Heart right ventricle (tissue), 16 donors: ENCODE results near the gene TUT1. TPM values are rescaled to one million over a fixed set of nuclear protein-coding genes. Genes with fewer than 3 reads are reported as not detected.

Experiments used
- ATAC-seq, 8 donors: fragments of 200-7000 bp; cut with Tn5 transposase; one replicate each; pipeline ENCODE4 v1.9.1; 2020; ENCODE audit warnings: mild to moderate bottlenecking in 8 of 8, moderate library complexity in 8 of 8, moderate number of reproducible peaks in 1 of 8
- DNase-seq, 2 donors: peaks; one replicate each; pipeline ENCODE4 v3.0.0-alpha.2; 2020
- H3K27ac ChIP-seq, 10 donors: fragments of 200-600 bp; sonication (generic) in 2 of 10; one replicate each; pipeline versions ENCODE4 v1.5.0 to v1.8.0; 2020 to 2022; ENCODE audit warnings: mild to moderate bottlenecking in 3 of 10
- H3K27me3 ChIP-seq, 7 donors: fragments of 200-600 bp; one replicate each; pipeline ENCODE4 v1.8.0; 2021 to 2022; ENCODE audit warnings: mild to moderate bottlenecking in 2 of 7
- H3K36me3 ChIP-seq, 9 donors: fragments of 200-600 bp; sonication (generic) in 1 of 9; one replicate each; pipeline versions ENCODE4 v1.5.0 to v1.8.0; 2020 to 2022; ENCODE audit warnings: mild to moderate bottlenecking in 2 of 9
- H3K4me1 ChIP-seq, 9 donors: fragments of 200-600 bp; sonication (generic) in 1 of 9; one replicate each; pipeline versions ENCODE4 v1.5.0 to v1.8.0; 2020 to 2022; ENCODE audit warnings: mild to moderate bottlenecking in 4 of 9
- H3K4me3 ChIP-seq, 10 donors: fragments of 200-600 bp; sonication (generic) in 2 of 10; one replicate each; pipeline versions ENCODE4 v1.5.0 to v1.8.0; 2020 to 2022; ENCODE audit warnings: mild to moderate bottlenecking in 7 of 10, moderate library complexity in 2 of 10
- H3K9me3 ChIP-seq, 11 donors: fragments of 200-600 bp in 10 of 11; sonication (generic) in 2 of 11; one replicate each; pipeline versions ENCODE4 v1.5.0 to v1.8.0; 2013 to 2022; ENCODE audit warnings: mild to moderate bottlenecking in 2 of 11, control low read depth in 1 of 11, moderate library complexity in 1 of 11
- WGBS, 2 donors: extraction: QIAGEN DNeasy Blood & Tissue Kit; methylation state at CpG; one replicate each; pipeline ENCODE4 v1.1.7; 2013; ENCODE audit warnings: inconsistent platforms in 1 of 2; 5-methylcytosine and 5-hydroxymethylcytosine counted together
- intact Hi-C, 10 donors: fragments of 100-400 bp; cut with DNase I; formaldehyde crosslinking; loops; one replicate each; pipeline versions ENCODE4 v1.11.1 to v1.14.2; 2022
- polyA plus RNA-seq, 2 donors: library from polyadenylated mRNA; stranded (reverse); fragments of 200-250 nt; gene quantifications; one replicate each; pipeline ENCODE4 v1.2.3, GENCODE V29; 2013
- total RNA-seq, 10 donors: library from RNA; stranded (reverse); fragmentation: NEBNext Ultra II Directional in 3 of 10; extraction: Animal tissue kit (Norgen Biotek cat#: 25700) in 3 of 10; gene quantifications; one replicate each; pipeline versions ENCODE4 v1.2.1 to v1.2.4, GENCODE V29; 2021 to 2023
- TF ChIP-seq, protein P1 (sequence below), 9 donors: fragments of 200-600 bp; sonication (generic) in 2 of 9; IDR thresholded peaks; one replicate each; pipeline versions ENCODE4 v1.5.0 to v1.8.0; 2021 to 2022; ENCODE audit warnings: antibody characterized with exemption in 9 of 9, mild to moderate bottlenecking in 5 of 9, moderate library complexity in 1 of 9
- donor health status: Arrhythmogenic right ventricular cardiomyopathy.
- donor health status: ischemic (EF 13 %, LVEDD 7.1; RV severe dilation, severe dysfunction).
- donor health status: healthy with polysubstance abuse.
- donor health status: DM: no; HTN: yes; CAD: no.
- donor health status: DM: no; HTN: no; CAD: no.
- donor health status: ischemic (EF 25% LVEDD 6.9; RV normal size, moderate dysfunction).
- donor health status: ischemic (EF 25% LVEDD 5.7; RV mildly dilated, moderate dysfunction).
- donor health status: healthy.
- donor health status: DM: yes; HTN: yes; CAD: no.
- donor health status: Ischemic cardiomyopathy.
- donor health status: ischemic (EF 35%, LVEDD 5.7; RV mildly dilated, moderate dysfunction).
- donor health status: nonischemic (EF 11% LVEDD 7.7; RV severe dilation, severe dysfunction).
- donor health status: DM: yes; HTN: yes; CAD: no.
- donor health status: PGD.
- donor health status: ischemic (EF 29% LVEDD 5.4; RV normal size, mild dysfunction).
- donor health status: nonischemic (EF 23%, LVEDD 6.1; RV moderate dilation, normal function).

The TUT1 gene
- total and polyA plus RNA-seq, 12 donors = 8.2 to 19.2 (median 12.3) TPM

GRCh38 chr11:62556875-62557631 lies 34.3 kb downstream of the TUT1 start:
- no peak for ATAC-seq
- Histone ChIP-seq H3K36me3 (peaks cover 0 to 47% (median 25%) of the 10 kb centered on the region in 9 donors), H3K27me3 (no peaks in the 10 kb centered on the region), H3K4me3 (peak overlapping the region in 1 of 10 donors; percentile 30), H3K9me3 (no peaks in the 10 kb centered on the region), H3K4me1 (peaks cover 34 to 88% (median 74%) of the 10 kb centered on the region in 9 donors), H3K27ac (peak overlapping the region; percentile 61 to 98 (median 92))
- TF ChIP-seq, protein P1, sequence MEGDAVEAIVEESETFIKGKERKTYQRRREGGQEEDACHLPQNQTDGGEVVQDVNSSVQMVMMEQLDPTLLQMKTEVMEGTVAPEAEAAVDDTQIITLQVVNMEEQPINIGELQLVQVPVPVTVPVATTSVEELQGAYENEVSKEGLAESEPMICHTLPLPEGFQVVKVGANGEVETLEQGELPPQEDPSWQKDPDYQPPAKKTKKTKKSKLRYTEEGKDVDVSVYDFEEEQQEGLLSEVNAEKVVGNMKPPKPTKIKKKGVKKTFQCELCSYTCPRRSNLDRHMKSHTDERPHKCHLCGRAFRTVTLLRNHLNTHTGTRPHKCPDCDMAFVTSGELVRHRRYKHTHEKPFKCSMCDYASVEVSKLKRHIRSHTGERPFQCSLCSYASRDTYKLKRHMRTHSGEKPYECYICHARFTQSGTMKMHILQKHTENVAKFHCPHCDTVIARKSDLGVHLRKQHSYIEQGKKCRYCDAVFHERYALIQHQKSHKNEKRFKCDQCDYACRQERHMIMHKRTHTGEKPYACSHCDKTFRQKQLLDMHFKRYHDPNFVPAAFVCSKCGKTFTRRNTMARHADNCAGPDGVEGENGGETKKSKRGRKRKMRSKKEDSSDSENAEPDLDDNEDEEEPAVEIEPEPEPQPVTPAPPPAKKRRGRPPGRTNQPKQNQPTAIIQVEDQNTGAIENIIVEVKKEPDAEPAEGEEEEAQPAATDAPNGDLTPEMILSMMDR (IDR thresholded peaks at IDR 0.05) = no peak
- no peak for DNase-seq
- intact Hi-C loops = loop anchor here in 3 of 10 donors (2.0 to 5.0 kb wide), 2 partner anchors 14 to 60 kb away; no protein-coding TSS in a partner anchor
- WGBS, 2 donors = 67 to 71% methylated on average over 3 of the region's 3 CpGs

- WGBS, 2 donors = 17 to 21% methylated on average over 14 of the region's 14 CpGs
- Histone ChIP-seq H3K27me3 (no peaks in the 10 kb centered on the region), H3K4me1 (peaks cover 41 to 95% (median 80%) of the 10 kb centered on the region in 9 donors), H3K4me3 (peak overlapping the region in 3 of 10 donors; percentile 7 to 30 (median 13)), H3K9me3 (no peaks in the 10 kb centered on the region), H3K27ac (peak overlapping the region; percentile 61 to 98 (median 92)), H3K36me3 (peaks cover 0 to 39% (median 17%) of the 10 kb centered on the region in 9 donors)
- TF ChIP-seq, protein P1 (IDR thresholded peaks at IDR 0.05) = no peak
- ATAC-seq (peak; percentile 58 to 73 (median 68)), DNase-seq (peak; percentile 84 to 88)
- intact Hi-C loops = loop anchor here in 3 of 10 donors (2.0 to 5.0 kb wide), 2 partner anchors 13 to 59 kb away; no protein-coding TSS in a partner anchor
Measured at GRCh38 chr11:62556108-62556874, 35.0 kb downstream of the TUT1 start.

GRCh38 chr11:62555464-62556107 lies 35.7 kb downstream of the TUT1 start:
- H3K4me1 ChIP-seq = peaks cover 37 to 94% (median 80%) of the 10 kb centered on the region in 9 donors
- DNase-seq = no peak
- no peak for ATAC-seq
- peak overlapping the region; percentile 61 to 98 (median 92) for H3K27ac ChIP-seq
- H3K27me3 ChIP-seq = no peaks in the 10 kb centered on the region
- intact Hi-C loops = loop anchor here in 3 of 10 donors (2.0 to 5.0 kb wide), 2 partner anchors 13 to 58 kb away; no protein-coding TSS in a partner anchor
- peak overlapping the region in 2 of 10 donors; percentile 13 to 30 for H3K4me3 ChIP-seq
- no peaks in the 10 kb centered on the region for H3K9me3 ChIP-seq
- peaks cover 0 to 34% (median 14%) of the 10 kb centered on the region in 9 donors for H3K36me3 ChIP-seq
- 37 to 44% methylated on average over 4 of the region's 4 CpGs for WGBS, 2 donors
- TF ChIP-seq, protein P1 (IDR thresholded peaks at IDR 0.05) = no peak
